Measurements from ENCODE around the gene RHOF.

- no peak for TF ChIP-seq FOXJ3 (CRISPR knock-in tag; IDR thresholded peaks at IDR 0.05)
- TF ChIP-seq, protein P1, sequence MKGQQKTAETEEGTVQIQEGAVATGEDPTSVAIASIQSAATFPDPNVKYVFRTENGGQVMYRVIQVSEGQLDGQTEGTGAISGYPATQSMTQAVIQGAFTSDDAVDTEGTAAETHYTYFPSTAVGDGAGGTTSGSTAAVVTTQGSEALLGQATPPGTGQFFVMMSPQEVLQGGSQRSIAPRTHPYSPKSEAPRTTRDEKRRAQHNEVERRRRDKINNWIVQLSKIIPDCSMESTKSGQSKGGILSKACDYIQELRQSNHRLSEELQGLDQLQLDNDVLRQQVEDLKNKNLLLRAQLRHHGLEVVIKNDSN (IDR thresholded peaks at IDR 0.05; ENCODE audit: borderline replicate concordance, low read depth) = no peak
- no peak for TF ChIP-seq ELF1 (IDR thresholded peaks at IDR 0.05)
- TF ChIP-seq FOSL2 (IDR thresholded peaks at IDR 0.05; ENCODE audit: borderline replicate concordance, low read depth) = no peak
- TF ChIP-seq CTCF (IDR thresholded peaks at IDR 0.05) = no peak
- TF ChIP-seq NFIC (IDR thresholded peaks at IDR 0.05; ENCODE audit: borderline replicate concordance) = no peak
- no peak for TF ChIP-seq PBX3 (IDR thresholded peaks at IDR 0.05)
- no peak for TF ChIP-seq SIN3A (IDR thresholded peaks at IDR 0.05; ENCODE audit: borderline replicate concordance, low read depth, low read length)
- no peak for TF ChIP-seq YY1 (IDR thresholded peaks at IDR 0.05; ENCODE audit: low read depth)
- no peak for TF ChIP-seq POLR2AphosphoS5 (IDR thresholded peaks at IDR 0.05; ENCODE audit: low read depth, low read length)
- no peak for TF ChIP-seq TAF1 (IDR thresholded peaks at IDR 0.05; ENCODE audit: borderline replicate concordance, low read depth, low read length)
- no peak for TF ChIP-seq REST (IDR thresholded peaks at IDR 0.05; ENCODE audit: low read depth, low read length)
- no peak for TF ChIP-seq JUND (IDR thresholded peaks at IDR 0.05)
Measured at GRCh38 chr12:121775501-121775900, 18.0 kb downstream of the RHOF start.

Data from SK-N-SH (cell line).